Liver (tissue), 3 donors: Measurements from ENCODE around the gene TMEM145.

Source experiments
- CTCF ChIP-seq: fragments of 150-350 bp; IDR thresholded peaks from 2 replicates; pipeline ENCODE4 v1.5.1; 2017; ENCODE audit warnings: improper control_type of control experiment, low read depth, low read length; ENCODE audit not compliant: missing input control
- GABPA ChIP-seq, 2 donors: IDR thresholded peaks in 1 of 2; conservative IDR thresholded peaks in 1 of 2; 2 replicates each; pipeline ENCODE4 v1.6.1; 2016; ENCODE audit warnings: antibody characterized with exemption in 2 of 2, mild to moderate bottlenecking in 1 of 2, moderate library complexity in 1 of 2
- MAX ChIP-seq: IDR thresholded peaks from 2 replicates; pipeline ENCODE4 v1.6.1; 2016; ENCODE audit warnings: antibody characterized with exemption
- NR2F2 ChIP-seq: IDR thresholded peaks from 2 replicates; pipeline ENCODE4 v1.6.1; 2016; ENCODE audit warnings: antibody characterized with exemption
- RAD21 ChIP-seq, 2 donors: IDR thresholded peaks; 2 replicates each; pipeline ENCODE4 v1.6.1; 2016; ENCODE audit warnings: antibody characterized with exemption in 2 of 2, mild to moderate bottlenecking in 2 of 2
- donor health status: healthy.
- donor health status: healthy.

DNA sequence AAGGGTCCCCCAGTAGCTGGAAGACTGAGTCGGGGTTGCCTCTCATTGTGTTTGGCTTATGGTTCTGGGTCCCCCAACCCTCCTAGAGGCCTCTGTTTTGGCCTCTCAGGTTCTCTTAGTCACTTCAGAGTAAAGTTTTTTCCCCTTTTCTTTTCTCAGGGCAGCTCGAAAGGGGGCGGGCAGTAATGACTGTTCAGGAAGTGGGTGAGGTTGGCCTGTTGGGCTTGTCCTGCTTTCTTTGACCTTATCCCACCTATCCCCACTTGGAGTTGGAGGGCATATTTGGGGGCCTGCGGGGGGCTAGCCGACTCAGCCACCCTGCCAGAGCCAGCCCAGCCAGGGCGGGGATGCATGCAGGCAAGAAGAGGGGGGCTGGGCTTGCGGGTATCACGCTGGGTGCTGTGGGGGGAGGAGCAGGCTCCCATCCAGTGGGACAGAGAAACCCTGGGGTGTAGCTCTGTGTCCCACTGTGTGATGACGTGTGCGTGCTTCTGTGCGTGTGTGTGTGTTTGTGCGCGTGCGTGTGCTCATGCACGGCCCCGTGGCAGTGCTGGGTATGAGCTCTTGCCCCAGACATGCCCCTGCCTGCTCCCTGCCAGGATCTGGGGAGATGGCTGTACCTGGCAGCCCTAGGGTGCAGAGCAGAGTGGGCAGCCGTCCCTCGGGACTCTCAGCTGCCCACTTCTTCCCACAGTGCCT, 42.6 kb upstream of the TMEM145 start:
- TF ChIP-seq CTCF, result no peak
- TF ChIP-seq MAX, result no peak
- TF ChIP-seq GABPA (IDR thresholded peaks at IDR 0.05 in 1 of 2, conservative IDR thresholded peaks at IDR 0.05 in 1 of 2), result no peak
- no peak for TF ChIP-seq NR2F2
- TF ChIP-seq RAD21 (IDR thresholded peaks at IDR 0.05), result no peak
